Measurements from ENCODE around the gene SLC25A22.

SLC25A22 gene

GRCh38 chr11:798093-798713 is at the start of gene SLC25A22:
Gene SLC25A22, minus strand, starts transcription at chr11:798281. Its CDS starts 3,275 bp downstream, at chr11:795006.
- peak; percentile 81 for DNase-seq (ENCODE audit: low spot score)

- DNase-seq (ENCODE audit: low spot score): no peak
These were observed 49.8 kb upstream of the SLC25A22 start for GRCh38 chr11:847876-848275.

- no peak for DNase-seq (ENCODE audit: low spot score)
These were observed 48.5 kb upstream of the SLC25A22 start for GRCh38 chr11:846496-847098.

GRCh38 chr11:845872-846495 is 47.9 kb upstream of the SLC25A22 start:
- no peak for DNase-seq (ENCODE audit: low spot score)

- peak; percentile 20 for DNase-seq (ENCODE audit: low spot score)
These were observed 46.9 kb upstream of the SLC25A22 start for GRCh38 chr11:844693-845644.

GRCh38 chr11:843818-844692 is 46.0 kb upstream of the SLC25A22 start:
- no peak for DNase-seq (ENCODE audit: low spot score)

- DNase-seq (ENCODE audit: low spot score): no peak
These were observed 45.1 kb upstream of the SLC25A22 start for GRCh38 chr11:843086-843734.

GRCh38 chr11:842370-843002 is 44.4 kb upstream of the SLC25A22 start, which contains the start of the genes POLR2L and TSPAN4:
Gene POLR2L, minus strand, starts transcription at chr11:842529. Its CDS starts 21 bp downstream, at chr11:842508.
Gene TSPAN4, plus strand, starts transcription at chr11:842852. Its CDS starts 7,453 bp downstream, at chr11:850305.
- DNase-seq (ENCODE audit: low spot score): peak; percentile 88

- no peak for DNase-seq (ENCODE audit: low spot score)
These were observed 43.9 kb upstream of the SLC25A22 start for GRCh38 chr11:841981-842369.

- DNase-seq (ENCODE audit: low spot score): no peak
These were observed 42.0 kb upstream of the SLC25A22 start for GRCh38 chr11:839875-840617.

- DNase-seq (ENCODE audit: low spot score): no peak
These were observed 41.2 kb upstream of the SLC25A22 start for GRCh38 chr11:839280-839623.

- DNase-seq (ENCODE audit: low spot score): no peak
These were observed 40.6 kb upstream of the SLC25A22 start for GRCh38 chr11:838441-839279.

GRCh38 chr11:837990-838307 is 39.9 kb upstream of the SLC25A22 start:
- no peak for DNase-seq (ENCODE audit: low spot score)

GRCh38 chr11:837189-837989 is 39.3 kb upstream of the SLC25A22 start:
- no peak for DNase-seq (ENCODE audit: low spot score)

- no peak for DNase-seq (ENCODE audit: low spot score)
These were observed 38.6 kb upstream of the SLC25A22 start for GRCh38 chr11:836700-837099.

- no peak for DNase-seq (ENCODE audit: low spot score)
These were observed 38.2 kb upstream of the SLC25A22 start for GRCh38 chr11:836274-836673.

- no peak for DNase-seq (ENCODE audit: low spot score)
These were observed 36.6 kb upstream of the SLC25A22 start for GRCh38 chr11:834371-835316.

Measured in CD4-positive, alpha-beta T cell treated with Interleukin-2 at 100 ng/mL for 4 hours (primary cell).